ENCODE measurements around the gene RND2. TPM values are rescaled to one million over a fixed set of nuclear protein-coding genes. Genes with fewer than 3 reads are reported as not detected.

Gene RND2
- total and polyA plus RNA-seq, 2 donors (not counting 1 experiment from before 2014, with no cell fraction given) = 0.54 to 0.99 TPM

DNA sequence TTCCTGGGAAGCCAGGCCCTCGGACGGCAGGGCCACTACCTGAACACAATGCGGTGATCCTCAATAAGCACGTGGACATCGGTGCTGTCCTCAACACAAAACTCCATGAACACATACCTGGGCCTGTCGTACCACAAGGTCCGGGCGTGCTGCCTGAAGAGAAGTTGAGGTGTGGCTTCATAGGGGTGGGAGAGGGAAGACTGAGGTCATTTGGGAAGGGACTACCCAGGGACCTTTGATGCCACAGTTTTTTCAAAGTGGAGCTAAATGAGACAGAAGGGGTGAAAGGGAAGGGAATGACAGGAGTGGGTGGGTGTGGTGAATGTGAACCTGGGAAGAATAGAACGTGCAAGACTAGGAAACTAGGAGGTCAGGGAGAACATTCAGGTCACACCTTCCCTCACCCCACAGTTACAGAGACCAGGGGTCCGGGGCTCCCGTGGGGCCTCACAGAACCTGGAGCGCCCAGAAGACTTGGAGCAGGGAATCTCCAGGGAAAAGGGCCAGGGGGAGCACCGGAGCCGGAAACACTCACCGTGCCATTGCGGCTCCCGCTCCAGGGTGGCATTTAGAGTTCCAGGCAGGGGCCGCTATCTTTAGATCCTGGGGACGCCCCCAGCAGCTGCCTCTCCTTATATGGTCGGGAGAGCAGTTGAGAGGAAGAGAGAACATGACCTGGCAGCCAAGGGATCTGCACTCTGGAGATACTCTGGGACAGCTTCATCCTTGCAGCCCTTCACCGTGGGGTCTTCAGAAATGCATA, 45.3 kb upstream of the RND2 start, which contains the start of gene PTGES3L:
Gene PTGES3L, minus strand, starts transcription at position 570 of the 763 bp plus-strand sequence. Its CDS starts 27 bp downstream, at position 543.
- peak within 1 kb of the TSS; percentile 79 for H2AFZ ChIP-seq (ENCODE audit: low read length)
- H3K4me1 ChIP-seq (ENCODE audit: control insufficient read depth, extremely low read depth, insufficient read depth, low read length) = peaks cover 6% of the 10 kb centered on the region
- H3K27me3 ChIP-seq (ENCODE audit: control insufficient read depth, insufficient read depth, low read length) = no peaks in the 10 kb centered on the region
- H3K9me3 ChIP-seq (ENCODE audit: control insufficient read depth, insufficient read depth, low read depth, low read length) = no peaks in the 10 kb centered on the region
- peak within 1 kb of the TSS; percentile 82 for H3K9ac ChIP-seq (ENCODE audit: insufficient read depth, low read length)
- TF ChIP-seq EZH2 (IDR thresholded peaks at IDR 0.05; ENCODE audit: low read length, missing control alignments) = no peak
- TF ChIP-seq, protein P1, sequence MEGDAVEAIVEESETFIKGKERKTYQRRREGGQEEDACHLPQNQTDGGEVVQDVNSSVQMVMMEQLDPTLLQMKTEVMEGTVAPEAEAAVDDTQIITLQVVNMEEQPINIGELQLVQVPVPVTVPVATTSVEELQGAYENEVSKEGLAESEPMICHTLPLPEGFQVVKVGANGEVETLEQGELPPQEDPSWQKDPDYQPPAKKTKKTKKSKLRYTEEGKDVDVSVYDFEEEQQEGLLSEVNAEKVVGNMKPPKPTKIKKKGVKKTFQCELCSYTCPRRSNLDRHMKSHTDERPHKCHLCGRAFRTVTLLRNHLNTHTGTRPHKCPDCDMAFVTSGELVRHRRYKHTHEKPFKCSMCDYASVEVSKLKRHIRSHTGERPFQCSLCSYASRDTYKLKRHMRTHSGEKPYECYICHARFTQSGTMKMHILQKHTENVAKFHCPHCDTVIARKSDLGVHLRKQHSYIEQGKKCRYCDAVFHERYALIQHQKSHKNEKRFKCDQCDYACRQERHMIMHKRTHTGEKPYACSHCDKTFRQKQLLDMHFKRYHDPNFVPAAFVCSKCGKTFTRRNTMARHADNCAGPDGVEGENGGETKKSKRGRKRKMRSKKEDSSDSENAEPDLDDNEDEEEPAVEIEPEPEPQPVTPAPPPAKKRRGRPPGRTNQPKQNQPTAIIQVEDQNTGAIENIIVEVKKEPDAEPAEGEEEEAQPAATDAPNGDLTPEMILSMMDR (conservative IDR thresholded peaks at IDR 0.05 in 1 of 2, IDR thresholded peaks at IDR 0.05 in 1 of 2; ENCODE audit: low read depth in 1 of 2, low read length in 2 of 2) = no peak
- H3K36me3 ChIP-seq (ENCODE audit: control insufficient read depth, insufficient read depth, low read length) = no peaks in the 10 kb centered on the region
- no peaks in the 10 kb centered on the region for H4K20me1 ChIP-seq (ENCODE audit: control insufficient read depth, extremely low read depth, insufficient read depth, low read length)
- H3K27ac ChIP-seq (ENCODE audit: insufficient read depth, low read length) = peak within 1 kb of the TSS; percentile 77
- H3K4me2 ChIP-seq (ENCODE audit: extremely low read depth, insufficient read depth, low read length) = peak within 1 kb of the TSS; percentile 99
- peak within 1 kb of the TSS; percentile 85 to 95 (median 90) for H3K4me3 ChIP-seq (replicated peaks in 1 of 4; ENCODE audit: control extremely low read depth in 1 of 4, insufficient read depth in 1 of 4, low read depth in 3 of 4, low read length in 4 of 4)
- peak; percentile 26 to 63 for DNase-seq (ENCODE audit: low read depth in 2 of 2)
- peaks cover 18% of the 10 kb centered on the region for H3K79me2 ChIP-seq (ENCODE audit: control insufficient read depth, insufficient read depth, low read length)

DNA sequence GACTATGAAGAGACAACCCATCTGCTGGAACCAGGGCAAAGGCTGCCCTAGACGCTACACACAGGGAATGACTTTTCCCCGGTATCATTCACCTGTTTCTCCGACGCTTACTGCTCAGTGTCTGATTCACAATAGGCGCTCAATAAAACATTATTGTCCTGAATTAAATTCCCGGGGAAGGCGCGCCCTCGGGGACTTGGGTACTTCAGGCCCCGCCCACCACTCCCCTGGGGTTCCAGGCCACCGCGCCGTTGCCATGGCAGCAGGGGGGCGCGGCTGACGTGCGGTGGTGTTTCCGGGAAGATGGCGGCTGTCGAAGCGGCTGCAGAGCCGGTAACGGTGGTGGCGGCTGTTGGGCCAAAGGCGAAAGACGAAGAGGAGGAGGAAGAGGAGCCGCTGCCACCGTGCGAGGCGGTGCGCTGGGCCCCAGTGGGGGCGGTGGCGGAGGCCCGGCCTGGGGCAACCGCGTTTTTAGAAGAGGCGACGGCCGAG, 44.7 kb upstream of the RND2 start, which contains the start of gene RUNDC1:
Gene RUNDC1, plus strand, starts transcription at position 292 of the 492 bp plus-strand sequence. Its CDS starts 12 bp downstream, at position 304.
- TF ChIP-seq EZH2 (IDR thresholded peaks at IDR 0.05; ENCODE audit: low read length, missing control alignments) = no peak
- TF ChIP-seq, protein P1 (conservative IDR thresholded peaks at IDR 0.05 in 1 of 2, IDR thresholded peaks at IDR 0.05 in 1 of 2; ENCODE audit: low read depth in 1 of 2, low read length in 2 of 2) = no peak
- Histone ChIP-seq H3K4me2 (ENCODE audit: extremely low read depth, insufficient read depth, low read length) (peak within 1 kb of the TSS; percentile 99), H3K4me3 (replicated peaks in 1 of 4; ENCODE audit: control extremely low read depth in 1 of 4, insufficient read depth in 1 of 4, low read depth in 3 of 4, low read length in 4 of 4) (peak within 1 kb of the TSS; percentile 85 to 95 (median 90)), H3K4me1 (ENCODE audit: control insufficient read depth, extremely low read depth, insufficient read depth, low read length) (peaks cover 6% of the 10 kb centered on the region), H3K79me2 (ENCODE audit: control insufficient read depth, insufficient read depth, low read length) (peaks cover 18% of the 10 kb centered on the region), H3K27me3 (ENCODE audit: control insufficient read depth, insufficient read depth, low read length) (no peaks in the 10 kb centered on the region), H2AFZ (ENCODE audit: low read length) (peak within 1 kb of the TSS; percentile 79), H3K36me3 (ENCODE audit: control insufficient read depth, insufficient read depth, low read length) (no peaks in the 10 kb centered on the region), H3K9me3 (ENCODE audit: control insufficient read depth, insufficient read depth, low read depth, low read length) (no peaks in the 10 kb centered on the region), H4K20me1 (ENCODE audit: control insufficient read depth, extremely low read depth, insufficient read depth, low read length) (no peaks in the 10 kb centered on the region), H3K9ac (ENCODE audit: insufficient read depth, low read length) (peak within 1 kb of the TSS; percentile 82), H3K27ac (ENCODE audit: insufficient read depth, low read length) (peak within 1 kb of the TSS; percentile 77)
- peak; percentile 78 to 80 for DNase-seq (ENCODE audit: low read depth in 2 of 2)

DNA sequence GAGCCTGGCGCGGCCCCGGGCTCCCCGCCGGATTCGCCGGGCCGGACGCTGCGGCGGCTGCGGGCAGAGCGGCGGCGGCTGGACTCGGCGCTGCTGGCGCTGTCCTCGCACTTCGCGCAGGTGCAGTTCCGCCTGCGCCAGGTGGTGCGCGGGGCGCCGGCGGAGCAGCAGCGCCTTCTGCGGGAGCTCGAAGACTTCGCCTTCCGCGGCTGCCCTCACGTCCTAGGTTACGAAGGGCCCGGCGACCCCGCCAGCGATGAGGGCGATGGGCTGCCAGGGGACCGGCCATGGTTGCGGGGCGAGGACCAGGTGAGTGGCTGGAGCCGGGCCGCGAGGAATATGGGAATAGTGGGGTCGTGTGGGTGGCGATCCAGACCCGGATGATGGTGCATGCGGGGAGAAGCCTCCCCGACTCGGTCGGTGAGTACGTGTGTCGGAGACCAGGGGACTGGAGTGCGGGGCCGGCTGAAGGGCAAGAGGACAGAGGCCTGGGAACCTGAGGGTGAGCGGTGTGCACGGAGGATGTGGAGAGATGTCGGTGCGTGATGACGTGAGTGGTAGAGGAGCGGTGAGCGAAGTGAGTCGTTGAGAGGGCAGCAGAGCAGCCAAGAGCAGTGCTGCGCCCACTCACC, 44.1 kb upstream of the RND2 start:
- TF ChIP-seq EZH2 (IDR thresholded peaks at IDR 0.05; ENCODE audit: low read length, missing control alignments) = no peak
- TF ChIP-seq, protein P1 (conservative IDR thresholded peaks at IDR 0.05 in 1 of 2, IDR thresholded peaks at IDR 0.05 in 1 of 2; ENCODE audit: low read depth in 1 of 2, low read length in 2 of 2) = no peak
- no peaks in the 10 kb centered on the region for H3K36me3 ChIP-seq (ENCODE audit: control insufficient read depth, insufficient read depth, low read length)
- H3K4me2 ChIP-seq (ENCODE audit: extremely low read depth, insufficient read depth, low read length) = peak overlapping the region; percentile 99
- H3K9ac ChIP-seq (ENCODE audit: insufficient read depth, low read length) = peak overlapping the region; percentile 82
- H3K4me3 ChIP-seq (replicated peaks in 1 of 4; ENCODE audit: control extremely low read depth in 1 of 4, insufficient read depth in 1 of 4, low read depth in 3 of 4, low read length in 4 of 4) = peak overlapping the region; percentile 85 to 95 (median 90)
- no peaks in the 10 kb centered on the region for H3K27me3 ChIP-seq (ENCODE audit: control insufficient read depth, insufficient read depth, low read length)
- H3K27ac ChIP-seq (ENCODE audit: insufficient read depth, low read length) = peak overlapping the region; percentile 77
- H2AFZ ChIP-seq (ENCODE audit: low read length) = peak overlapping the region; percentile 79
- H3K4me1 ChIP-seq (ENCODE audit: control insufficient read depth, extremely low read depth, insufficient read depth, low read length) = peaks cover 6% of the 10 kb centered on the region
- H3K79me2 ChIP-seq (ENCODE audit: control insufficient read depth, insufficient read depth, low read length) = peaks cover 18% of the 10 kb centered on the region
- no peaks in the 10 kb centered on the region for H4K20me1 ChIP-seq (ENCODE audit: control insufficient read depth, extremely low read depth, insufficient read depth, low read length)
- peak; percentile 39 to 68 for DNase-seq (ENCODE audit: low read depth in 2 of 2)
- no peaks in the 10 kb centered on the region for H3K9me3 ChIP-seq (ENCODE audit: control insufficient read depth, insufficient read depth, low read depth, low read length)
